Tibial nerve (tissue), 4 donors: ENCODE measurements around the gene USP32. TPM values are rescaled to one million over a fixed set of nuclear protein-coding genes. Genes with fewer than 3 reads are reported as not detected.

Source experiments
- DNase-seq, 2 donors: peaks; one replicate each; pipeline ENCODE4 v3.0.0-alpha.2; 2019; ENCODE audit warnings: low spot score in 2 of 2
- H3K27ac ChIP-seq, 4 donors: fragments of 200-600 bp; sonication (generic) in 3 of 4; one replicate each; pipeline ENCODE4 v1.5.1; 2017 to 2019; ENCODE audit warnings: mild to moderate bottlenecking in 1 of 4
- H3K27me3 ChIP-seq, 2 donors: fragments of 200-600 bp; sonication (generic) in 1 of 2; one replicate each; pipeline versions ENCODE4 v1.5.1 to v1.6.0; 2017 to 2019
- H3K36me3 ChIP-seq, 3 donors: fragments of 200-600 bp; sonication (generic); one replicate each; pipeline ENCODE4 v1.5.1; 2018 to 2019
- H3K4me1 ChIP-seq, 4 donors: fragments of 200-600 bp; sonication (generic) in 3 of 4; one replicate each; pipeline ENCODE4 v1.5.1; 2017 to 2019
- H3K4me3 ChIP-seq, 4 donors: fragments of 200-600 bp; sonication (generic) in 3 of 4; one replicate each; pipeline ENCODE4 v1.5.1; 2017 to 2019; ENCODE audit warnings: mild to moderate bottlenecking in 1 of 4, moderate library complexity in 1 of 4
- H3K9me3 ChIP-seq, 4 donors: fragments of 200-600 bp; sonication (generic) in 3 of 4; one replicate each; pipeline ENCODE4 v1.5.1; 2017 to 2019
- EP300 ChIP-seq, 2 donors: sonication (generic); formaldehyde crosslinking; IDR thresholded peaks; one replicate each; pipeline ENCODE4 v1.6.1; 2017; ENCODE audit warnings: antibody characterized with exemption in 2 of 2, mild to moderate bottlenecking in 1 of 2
- POLR2A ChIP-seq, 2 donors: fragments of 450-650 bp; IDR thresholded peaks; one replicate each; pipeline ENCODE4 v1.6.1; 2017; ENCODE audit warnings: antibody characterized with exemption in 2 of 2, mild to moderate bottlenecking in 2 of 2, moderate library complexity in 2 of 2
- WGBS, 2 donors: methylation state at CpG; one replicate each; pipeline ENCODE4 v1.1.5; 2018; 5-methylcytosine and 5-hydroxymethylcytosine counted together
- total RNA-seq, 4 donors: library from RNA; depleted of rRNA; stranded (reverse); fragments of >200 nt; gene quantifications; one replicate each; pipeline ENCODE4 v1.1.0, GENCODE V29; 2016
- TF ChIP-seq, protein P1 (sequence below), 5 experiments: fragments of 200-600 bp in 3 of 5; fragments of 450-650 bp in 2 of 5; sonication (generic) in 3 of 5; IDR thresholded peaks; one replicate each; pipeline ENCODE4 v1.5.1; 2016 to 2019; ENCODE audit warnings: antibody characterized with exemption in 5 of 5, mild to moderate bottlenecking in 3 of 5, moderate library complexity in 2 of 5

Gene USP32
- total RNA-seq, 4 donors from 2014 or later: 49.6 to 64.7 (median 56.5) TPM

DNA sequence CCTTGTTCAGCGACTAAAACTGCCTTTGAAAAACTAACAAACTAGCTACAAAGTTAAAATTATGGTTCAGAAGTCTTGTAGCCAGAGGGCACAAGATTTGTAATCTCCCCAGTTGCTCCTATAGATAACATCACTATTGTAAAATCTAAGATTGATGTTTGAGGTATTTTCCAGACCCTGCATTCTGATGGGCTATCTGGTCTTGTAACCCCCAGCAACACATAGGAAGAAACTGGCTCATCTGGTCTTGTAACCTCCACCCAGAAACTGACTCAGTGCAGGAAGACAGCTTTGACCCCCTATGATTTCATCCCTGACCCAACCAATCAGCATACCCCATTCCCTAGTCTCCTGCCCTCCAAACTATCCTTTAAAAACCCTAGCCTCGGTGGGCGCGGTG lies 18.1 kb upstream of the USP32 start:
- no peak for DNase-seq
- H3K36me3 ChIP-seq: no peaks in the 10 kb centered on the region
- TF ChIP-seq, protein P1, sequence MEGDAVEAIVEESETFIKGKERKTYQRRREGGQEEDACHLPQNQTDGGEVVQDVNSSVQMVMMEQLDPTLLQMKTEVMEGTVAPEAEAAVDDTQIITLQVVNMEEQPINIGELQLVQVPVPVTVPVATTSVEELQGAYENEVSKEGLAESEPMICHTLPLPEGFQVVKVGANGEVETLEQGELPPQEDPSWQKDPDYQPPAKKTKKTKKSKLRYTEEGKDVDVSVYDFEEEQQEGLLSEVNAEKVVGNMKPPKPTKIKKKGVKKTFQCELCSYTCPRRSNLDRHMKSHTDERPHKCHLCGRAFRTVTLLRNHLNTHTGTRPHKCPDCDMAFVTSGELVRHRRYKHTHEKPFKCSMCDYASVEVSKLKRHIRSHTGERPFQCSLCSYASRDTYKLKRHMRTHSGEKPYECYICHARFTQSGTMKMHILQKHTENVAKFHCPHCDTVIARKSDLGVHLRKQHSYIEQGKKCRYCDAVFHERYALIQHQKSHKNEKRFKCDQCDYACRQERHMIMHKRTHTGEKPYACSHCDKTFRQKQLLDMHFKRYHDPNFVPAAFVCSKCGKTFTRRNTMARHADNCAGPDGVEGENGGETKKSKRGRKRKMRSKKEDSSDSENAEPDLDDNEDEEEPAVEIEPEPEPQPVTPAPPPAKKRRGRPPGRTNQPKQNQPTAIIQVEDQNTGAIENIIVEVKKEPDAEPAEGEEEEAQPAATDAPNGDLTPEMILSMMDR (IDR thresholded peaks at IDR 0.05): no peak
- no peak for TF ChIP-seq EP300 (IDR thresholded peaks at IDR 0.05)
- TF ChIP-seq POLR2A (IDR thresholded peaks at IDR 0.05): no peak
- no peak overlapping the region for H3K4me3 ChIP-seq
- H3K9me3 ChIP-seq: no peaks in the 10 kb centered on the region
- H3K4me1 ChIP-seq: no peaks in the 10 kb centered on the region
- no peaks in the 10 kb centered on the region for H3K27me3 ChIP-seq
- WGBS, 2 donors: 73 to 83% methylated on average over 4 of the region's 4 CpGs
- H3K27ac ChIP-seq: no peak overlapping the region

DNA sequence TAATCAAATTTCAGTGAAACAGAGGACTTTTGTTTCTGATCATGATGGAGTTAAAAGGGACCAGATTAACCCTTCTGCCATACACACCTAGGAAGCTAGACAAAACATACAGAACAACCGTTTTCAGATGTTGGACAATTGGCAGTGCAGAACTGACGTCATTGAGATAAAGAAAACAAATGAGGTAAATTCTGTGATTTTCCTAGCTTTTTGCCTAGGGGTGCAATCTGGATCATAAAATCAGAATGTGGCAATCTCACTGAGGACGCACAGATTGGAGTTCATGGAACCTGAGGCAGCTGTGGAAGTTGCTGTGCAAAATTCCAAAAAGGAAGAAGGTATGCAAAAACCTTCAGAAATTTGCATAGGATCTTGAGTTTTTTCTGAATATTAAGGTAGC lies 15.0 kb upstream of the USP32 start:
- Histone ChIP-seq H3K27ac (no peak overlapping the region), H3K36me3 (no peaks in the 10 kb centered on the region), H3K4me3 (no peak overlapping the region), H3K9me3 (no peaks in the 10 kb centered on the region), H3K27me3 (no peaks in the 10 kb centered on the region), H3K4me1 (no peaks in the 10 kb centered on the region)
- WGBS, 2 donors: 78 to 83% methylated on average over 3 of the region's 3 CpGs
- TF ChIP-seq EP300 (IDR thresholded peaks at IDR 0.05): no peak
- TF ChIP-seq, protein P1 (IDR thresholded peaks at IDR 0.05): no peak
- TF ChIP-seq POLR2A (IDR thresholded peaks at IDR 0.05): no peak
- DNase-seq: no peak

GRCh38 chr17:60403962-60404361 lies 12.0 kb upstream of the USP32 start:
- Histone ChIP-seq H3K4me3 (no peak overlapping the region), H3K36me3 (no peaks in the 10 kb centered on the region), H3K27ac (no peak overlapping the region), H3K9me3 (no peaks in the 10 kb centered on the region), H3K4me1 (no peaks in the 10 kb centered on the region), H3K27me3 (no peaks in the 10 kb centered on the region)
- WGBS, 2 donors: 86% methylated on average over 6 of the region's 6 CpGs
- TF ChIP-seq POLR2A (IDR thresholded peaks at IDR 0.05) (no peak), EP300 (IDR thresholded peaks at IDR 0.05) (no peak)
- no peak for DNase-seq

GRCh38 chr17:60403523-60403810 lies 11.5 kb upstream of the USP32 start:
- 85% methylated on average over 3 of the region's 3 CpGs for WGBS, 2 donors
- TF ChIP-seq POLR2A (IDR thresholded peaks at IDR 0.05) (no peak), EP300 (IDR thresholded peaks at IDR 0.05) (no peak)
- TF ChIP-seq, protein P1 (IDR thresholded peaks at IDR 0.05): no peak
- H3K36me3 ChIP-seq: no peaks in the 10 kb centered on the region

GRCh38 chr17:60401819-60402218 lies 9.9 kb upstream of the USP32 start:
- DNase-seq: no peak
- TF ChIP-seq POLR2A (IDR thresholded peaks at IDR 0.05): no peak
- TF ChIP-seq, protein P1 (IDR thresholded peaks at IDR 0.05): no peak
- no peak for TF ChIP-seq EP300 (IDR thresholded peaks at IDR 0.05)
- H3K9me3 ChIP-seq: no peaks in the 10 kb centered on the region

More at GRCh38 chr17:60403523-60403810, 11.5 kb upstream of the USP32 start:
- Histone ChIP-seq H3K27me3 (no peaks in the 10 kb centered on the region), H3K9me3 (no peaks in the 10 kb centered on the region), H3K4me3 (no peak overlapping the region), H3K4me1 (no peaks in the 10 kb centered on the region), H3K27ac (no peak overlapping the region)
- no peak for DNase-seq

More at GRCh38 chr17:60401819-60402218, 9.9 kb upstream of the USP32 start:
- Histone ChIP-seq H3K4me3 (no peak overlapping the region), H3K36me3 (no peaks in the 10 kb centered on the region), H3K27ac (no peak overlapping the region), H3K4me1 (no peaks in the 10 kb centered on the region), H3K27me3 (no peaks in the 10 kb centered on the region)
